Omental fat pad (tissue), 4 donors: ENCODE measurements around the gene TRAF3IP1. TPM values are rescaled to one million over a fixed set of nuclear protein-coding genes. Genes with fewer than 3 reads are reported as not detected.

ENCODE experiments used
- ATAC-seq: fragments of 150-250 bp; one replicate; pipeline ENCODE4 v1.9.1; 2016; ENCODE audit warnings: mild to moderate bottlenecking, moderate library complexity; ENCODE audit not compliant: low FRiP score
- DNase-seq: peaks from one replicate; pipeline ENCODE4 v3.0.0-alpha.2; 2019; ENCODE audit warnings: low spot score
- total RNA-seq, 4 donors: library from RNA; depleted of rRNA; stranded (reverse); fragments of >200 nt; gene quantifications; one replicate each; pipeline ENCODE4 v1.1.0, GENCODE V29; 2016
- TF ChIP-seq, protein P1 (sequence below), 3 donors: fragments of 450-650 bp; IDR thresholded peaks; one replicate each; pipeline ENCODE4 v1.5.1; 2016 to 2017; ENCODE audit warnings: antibody characterized with exemption in 3 of 3, mild to moderate bottlenecking in 3 of 3, moderate library complexity in 2 of 3

The TRAF3IP1 gene
- total RNA-seq, 4 donors from 2014 or later: 8.4 to 15.9 (median 12.5) TPM

DNA sequence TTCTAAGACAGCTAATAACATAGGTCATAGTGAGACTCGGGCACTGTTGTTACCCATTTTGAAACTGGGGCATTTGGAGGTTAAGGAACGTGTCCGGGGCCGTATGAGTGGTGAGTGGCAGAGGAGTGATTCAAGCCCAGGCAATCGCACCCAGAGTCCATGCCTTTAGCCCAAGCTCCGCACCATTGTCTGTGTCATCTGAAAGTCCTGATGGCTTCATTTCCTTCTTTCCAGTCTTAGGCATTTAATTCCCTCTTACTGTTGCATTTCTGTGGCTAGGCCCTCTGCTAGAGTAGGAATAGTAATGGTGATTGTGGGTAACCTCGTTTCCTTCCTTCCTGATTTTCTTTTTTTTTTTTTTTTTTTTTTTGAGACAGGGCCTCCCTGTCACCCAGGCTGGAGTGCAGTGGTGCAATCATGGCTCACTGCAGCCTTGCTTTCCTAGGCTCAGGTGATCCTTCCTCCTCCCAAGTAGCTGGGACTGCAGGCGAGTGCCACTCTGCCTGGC is 56.6 kb downstream of the TRAF3IP1 start:
- TF ChIP-seq, protein P1, sequence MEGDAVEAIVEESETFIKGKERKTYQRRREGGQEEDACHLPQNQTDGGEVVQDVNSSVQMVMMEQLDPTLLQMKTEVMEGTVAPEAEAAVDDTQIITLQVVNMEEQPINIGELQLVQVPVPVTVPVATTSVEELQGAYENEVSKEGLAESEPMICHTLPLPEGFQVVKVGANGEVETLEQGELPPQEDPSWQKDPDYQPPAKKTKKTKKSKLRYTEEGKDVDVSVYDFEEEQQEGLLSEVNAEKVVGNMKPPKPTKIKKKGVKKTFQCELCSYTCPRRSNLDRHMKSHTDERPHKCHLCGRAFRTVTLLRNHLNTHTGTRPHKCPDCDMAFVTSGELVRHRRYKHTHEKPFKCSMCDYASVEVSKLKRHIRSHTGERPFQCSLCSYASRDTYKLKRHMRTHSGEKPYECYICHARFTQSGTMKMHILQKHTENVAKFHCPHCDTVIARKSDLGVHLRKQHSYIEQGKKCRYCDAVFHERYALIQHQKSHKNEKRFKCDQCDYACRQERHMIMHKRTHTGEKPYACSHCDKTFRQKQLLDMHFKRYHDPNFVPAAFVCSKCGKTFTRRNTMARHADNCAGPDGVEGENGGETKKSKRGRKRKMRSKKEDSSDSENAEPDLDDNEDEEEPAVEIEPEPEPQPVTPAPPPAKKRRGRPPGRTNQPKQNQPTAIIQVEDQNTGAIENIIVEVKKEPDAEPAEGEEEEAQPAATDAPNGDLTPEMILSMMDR (IDR thresholded peaks at IDR 0.05): no peak
- no peak for ATAC-seq
- DNase-seq: no peak

DNA sequence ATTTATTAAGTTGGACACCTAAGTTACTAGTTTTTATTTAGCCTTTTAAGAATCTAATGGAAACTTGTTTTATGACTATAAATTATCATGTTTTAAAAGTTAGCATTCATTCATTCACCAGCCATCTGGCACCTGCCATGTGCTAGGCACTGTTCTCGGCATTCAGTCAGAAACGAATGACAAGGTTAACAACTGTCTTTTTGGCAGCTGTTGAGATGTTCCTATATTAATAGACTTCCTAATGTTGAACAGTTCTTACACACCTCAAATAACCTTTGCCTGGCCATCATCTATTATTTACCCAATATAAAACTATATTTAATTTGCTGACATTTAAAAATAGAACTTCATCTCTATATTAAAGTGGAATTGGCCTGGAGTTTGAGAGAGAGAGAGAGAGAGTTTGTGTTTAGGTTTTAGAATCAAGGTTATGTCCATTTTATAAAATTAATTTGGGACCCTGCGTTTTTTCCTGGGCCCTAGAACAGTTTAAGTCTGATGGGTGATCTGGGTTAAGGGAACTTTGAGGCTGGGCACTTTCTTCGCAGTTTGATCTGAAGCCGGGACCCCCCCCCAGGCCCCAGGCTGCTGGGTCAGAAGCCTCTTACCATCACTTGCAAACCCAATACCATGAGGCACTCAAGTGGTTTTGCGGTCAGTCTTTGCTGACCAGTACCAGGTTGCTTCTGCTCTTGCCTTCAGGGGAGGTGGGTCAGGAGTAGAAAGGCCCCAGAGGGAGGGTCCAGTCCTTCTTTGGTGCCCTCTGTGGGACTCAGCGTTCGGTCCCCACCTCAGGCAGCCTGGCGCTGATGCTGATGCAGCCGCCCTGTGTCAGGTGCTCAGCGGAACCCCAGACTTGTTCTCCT is 58.1 kb downstream of the TRAF3IP1 start:
- ATAC-seq: no peak

DNA sequence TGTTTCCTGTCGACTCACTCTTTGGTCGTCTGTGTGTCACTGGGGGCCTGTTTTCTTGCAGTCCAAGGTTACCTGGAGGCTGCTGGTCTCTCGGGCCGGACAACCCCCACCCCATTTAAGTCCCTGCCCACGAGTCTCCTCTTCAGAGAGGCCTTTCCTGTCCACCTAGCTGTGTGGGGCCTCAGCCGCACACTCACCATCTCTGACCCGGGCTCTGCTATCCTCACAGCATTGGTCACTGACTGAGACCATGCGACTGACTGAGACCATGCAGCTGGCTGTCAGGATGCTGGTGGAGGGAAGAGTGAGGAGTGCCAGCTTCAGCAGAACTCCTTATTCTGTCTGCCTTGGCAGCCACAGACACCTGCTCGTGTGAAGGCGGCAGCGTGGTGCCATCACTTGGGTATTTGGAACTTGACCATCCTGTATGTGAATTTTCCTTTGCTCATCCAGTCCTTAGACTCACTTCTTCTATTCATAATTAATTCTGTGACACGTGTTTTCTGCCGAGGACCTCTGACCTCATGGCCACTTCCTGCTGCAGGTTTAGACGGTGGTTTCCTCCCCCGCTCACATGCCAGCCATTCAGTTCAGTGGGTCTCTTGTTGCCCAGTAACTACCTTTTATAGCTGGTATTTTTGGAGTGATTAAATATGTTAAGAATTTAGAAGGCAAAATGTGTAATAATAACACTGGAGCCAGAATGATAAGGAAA is 58.9 kb downstream of the TRAF3IP1 start:
- DNase-seq (no peak), ATAC-seq (peak; percentile 73)
- TF ChIP-seq, protein P1 (IDR thresholded peaks at IDR 0.05): no peak

More for the DNA sequence above, 58.1 kb downstream of the TRAF3IP1 start:
- no peak for DNase-seq
- TF ChIP-seq, protein P1 (IDR thresholded peaks at IDR 0.05): no peak

GRCh38 chr2:238380336-238380735 is 60.0 kb downstream of the TRAF3IP1 start:
- no peak for DNase-seq

DNA sequence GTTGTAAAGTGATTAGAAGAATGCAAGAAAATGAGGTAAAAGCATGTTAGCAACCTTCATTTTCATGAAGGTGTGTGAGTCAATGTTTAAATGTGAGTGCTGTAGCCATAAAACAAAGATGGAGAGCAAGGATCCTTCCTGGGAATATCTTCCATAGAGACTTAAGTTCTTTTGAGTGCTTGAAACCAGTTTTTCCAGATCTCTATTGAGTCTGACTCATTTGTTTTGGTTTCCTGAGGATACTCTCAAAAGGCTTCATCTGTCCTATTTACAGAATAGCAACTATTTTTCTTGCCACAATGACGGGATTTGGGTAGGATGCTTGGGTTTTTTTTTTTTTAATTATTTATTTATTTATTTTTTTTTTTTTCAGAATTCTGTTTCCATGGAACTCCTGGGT is 60.5 kb downstream of the TRAF3IP1 start:
- no peak for DNase-seq
- TF ChIP-seq, protein P1 (IDR thresholded peaks at IDR 0.05): no peak
- ATAC-seq: no peak

More at GRCh38 chr2:238380336-238380735, 60.0 kb downstream of the TRAF3IP1 start:
- TF ChIP-seq, protein P1 (IDR thresholded peaks at IDR 0.05): no peak
- no peak for ATAC-seq

DNA sequence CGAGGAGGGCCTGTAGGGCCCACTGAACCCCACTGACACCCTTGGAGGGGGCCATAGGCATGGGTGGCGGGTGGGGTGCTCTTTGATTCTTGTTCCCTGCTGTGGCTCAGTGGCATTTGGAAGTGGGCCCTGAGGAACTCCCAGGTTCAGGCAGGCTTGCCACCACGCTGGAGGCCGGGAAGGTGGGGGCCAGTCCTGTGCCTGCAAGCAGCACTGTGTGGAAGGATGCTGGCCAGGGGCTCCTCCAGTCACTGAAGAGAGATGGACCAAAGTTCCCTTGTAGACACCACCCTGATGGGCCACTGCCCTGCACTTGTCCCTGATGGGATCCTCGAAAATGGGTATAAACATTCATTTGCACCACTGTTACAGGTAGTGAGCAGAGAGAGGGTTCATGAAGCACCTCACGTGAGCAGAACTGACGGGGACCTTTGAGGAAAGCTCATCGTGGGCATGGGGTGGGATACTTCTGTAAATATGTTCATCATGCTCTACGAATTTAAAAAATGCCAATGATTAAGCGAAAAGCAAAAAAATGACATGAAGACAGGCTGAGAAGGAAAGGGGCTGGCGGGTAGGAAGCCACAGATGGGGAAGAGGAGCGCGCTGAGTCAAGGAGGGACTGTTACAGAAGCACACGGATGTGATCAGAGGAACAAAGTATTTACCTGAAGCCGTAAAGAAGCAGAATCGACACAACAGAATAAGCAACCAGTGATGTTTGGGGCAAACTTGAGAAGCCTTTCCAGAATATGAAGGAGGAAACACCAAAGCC is 61.2 kb downstream of the TRAF3IP1 start:
- DNase-seq: no peak
- ATAC-seq: no peak
- TF ChIP-seq, protein P1 (IDR thresholded peaks at IDR 0.05): no peak
